ENCODE measurements around the gene RNF213.
"Not testable (repeated sequence)": the region's sequence is repeated elsewhere in the genome, so short reads cannot be mapped to it uniquely, and the experiment has no call there.

RNF213 gene

GRCh38 chr17:80319999-80320344, 59.3 kb downstream of the RNF213 start:
- DNase-seq (ENCODE audit: low spot score) = no peak

GRCh38 chr17:80320496-80320895, 59.8 kb downstream of the RNF213 start:
- no peak for DNase-seq (ENCODE audit: low spot score)

GRCh38 chr17:80322864-80323263, 62.2 kb downstream of the RNF213 start:
- no peak for DNase-seq (ENCODE audit: low spot score)

- no peak for DNase-seq (ENCODE audit: low spot score)
Measured at GRCh38 chr17:80323982-80324381, 63.3 kb downstream of the RNF213 start.

- no peak for DNase-seq (ENCODE audit: low spot score)
Measured at GRCh38 chr17:80327518-80327917, 66.9 kb downstream of the RNF213 start.

GRCh38 chr17:80328634-80329380, 68.2 kb downstream of the RNF213 start:
- no peak for DNase-seq (ENCODE audit: low spot score)

GRCh38 chr17:80329421-80329820, 68.8 kb downstream of the RNF213 start:
- not testable (repeated sequence) for DNase-seq (ENCODE audit: low spot score)

GRCh38 chr17:80330276-80330675, 69.6 kb downstream of the RNF213 start:
- no peak for DNase-seq (ENCODE audit: low spot score)

GRCh38 chr17:80330938-80331337, 70.3 kb downstream of the RNF213 start:
- DNase-seq (ENCODE audit: low spot score) = not testable (repeated sequence)

GRCh38 chr17:80331820-80332219, 71.2 kb downstream of the RNF213 start:
- DNase-seq (ENCODE audit: low spot score) = no peak

GRCh38 chr17:80337195-80337895, 76.7 kb downstream of the RNF213 start:
- DNase-seq (ENCODE audit: low spot score) = no peak

GRCh38 chr17:80339118-80339517, 78.5 kb downstream of the RNF213 start:
- DNase-seq (ENCODE audit: low spot score) = no peak

GRCh38 chr17:80339731-80340456, 79.2 kb downstream of the RNF213 start:
- no peak for DNase-seq (ENCODE audit: low spot score)

- no peak for DNase-seq (ENCODE audit: low spot score)
Measured at GRCh38 chr17:80345321-80345720, 84.7 kb downstream of the RNF213 start.

GRCh38 chr17:80345841-80346497, 85.3 kb downstream of the RNF213 start:
- no peak for DNase-seq (ENCODE audit: low spot score)

- DNase-seq (ENCODE audit: low spot score) = no peak
Measured at GRCh38 chr17:80346498-80347275, 86.0 kb downstream of the RNF213 start.

GRCh38 chr17:80347536-80347935, 86.9 kb downstream of the RNF213 start:
- DNase-seq (ENCODE audit: low spot score) = no peak

GRCh38 chr17:80347948-80348351, 87.3 kb downstream of the RNF213 start:
- DNase-seq (ENCODE audit: low spot score) = no peak

GRCh38 chr17:80348551-80349150, 88.0 kb downstream of the RNF213 start:
- no peak for DNase-seq (ENCODE audit: low spot score)

- no peak for DNase-seq (ENCODE audit: low spot score)
Measured at GRCh38 chr17:80349151-80349651, 88.5 kb downstream of the RNF213 start.

GRCh38 chr17:80349751-80350150, 89.1 kb downstream of the RNF213 start:
- DNase-seq (ENCODE audit: low spot score) = no peak

All from ecto neural progenitor cell (in vitro differentiated cells).